K562 (cell line): Measurements from ENCODE around the gene METRN. TPM values are rescaled to one million over a fixed set of nuclear protein-coding genes. Genes with fewer than 3 reads are reported as not detected.

Experiments
- ATAC-seq: fragments of 200-7000 bp; cut with Tn5 transposase; 3 replicates; pipeline ENCODE4 v1.9.1; 2020; ENCODE audit warnings: moderate library complexity
- BruUV-seq: library from RNA; stranded (reverse); fragments of 400-500 nt; replicated peaks from 2 replicates; lab custom pipeline; 2021; lab: Mats Ljungman, UMichigan
- CTCF ChIA-PET: fragments of 300-600 bp; formaldehyde crosslinking; extraction: SDS; loops from one replicate; lab custom pipeline; 2021; ENCODE audit warnings: low intra/inter-chr PET ratio; lab: Yijun Ruan, JAX
- POLR2A ChIA-PET: fragments of 300-600, 350-650 bp; sonication (Branson Sonifier 250); formaldehyde crosslinking; extraction: SDS; loops from one replicate; lab custom pipeline; 2021; ENCODE audit warnings: antibody characterized with exemption, inconsistent platforms; lab: Yijun Ruan, JAX
- DNase-seq, 4 experiments: peaks; one replicate each; pipeline versions ENCODE4 v3.0.0 to v3.0.0-alpha.2; 2011 to 2018; ENCODE audit warnings: low spot score in 3 of 4, mixed read lengths in 3 of 4; ENCODE audit errors: extremely low read depth in 1 of 4
- FAIRE-seq: peaks from 2 replicates; lab custom pipeline; 2011; peaks lifted over from hg19 to GRCh38; lab: Jason Lieb, UNC
- H2AFZ ChIP-seq: 2 replicates; pipeline ENCODE4 v1.6.0; 2011; ENCODE audit warnings: low read depth, low read length, control low read depth, inconsistent platforms
- H3K27ac ChIP-seq: fragments of 200-600 bp; 3 replicates; pipeline ENCODE4 v1.8.0; 2011; ENCODE audit warnings: low read depth, mild to moderate bottlenecking, control low read depth, inconsistent platforms, low read length, moderate library complexity, mixed read lengths; ENCODE audit errors: extremely low read depth
- H3K27me3 ChIP-seq, 2 experiments: fragments of 300-600 bp in 1 of 2; 2 replicates in 1 of 2; 3 replicates in 1 of 2; pipeline versions ENCODE4 v1.6.0 to v1.8.0; 2011; ENCODE audit warnings: inconsistent platforms in 2 of 2, low read length in 2 of 2, mild to moderate bottlenecking in 1 of 2, mixed read lengths in 1 of 2, moderate library complexity in 1 of 2; ENCODE audit not compliant: control insufficient read depth in 2 of 2, insufficient read depth in 2 of 2
- H3K36me3 ChIP-seq: fragments of 300-600 bp; 3 replicates; pipeline ENCODE4 v1.8.0; 2011; ENCODE audit warnings: mild to moderate bottlenecking, low read length, inconsistent platforms; ENCODE audit not compliant: control insufficient read depth, insufficient read depth
- H3K4me1 ChIP-seq, 2 experiments: fragments of 200-600 bp in 1 of 2; replicated peaks in 1 of 2; 2 replicates in 1 of 2; 3 replicates in 1 of 2; pipeline versions ENCODE4 v1.5.1 to v1.8.0; 2011; ENCODE audit warnings: inconsistent platforms in 2 of 2, low read length in 2 of 2, mild to moderate bottlenecking in 1 of 2, mixed read lengths in 1 of 2, moderate library complexity in 1 of 2; ENCODE audit not compliant: control insufficient read depth in 2 of 2, insufficient read depth in 2 of 2
- H3K4me2 ChIP-seq: 2 replicates; pipeline ENCODE4 v1.6.1; 2011; ENCODE audit warnings: low read length, control low read depth, inconsistent platforms, mixed read lengths; ENCODE audit not compliant: insufficient read depth
- H3K4me3 ChIP-seq: fragments of 200-600 bp; sonication (generic), shearing (Covaris generic); 2 replicates; pipeline ENCODE4 v1.5.1; 2016; ENCODE audit warnings: control low read depth, inconsistent platforms
- H3K79me2 ChIP-seq: fragments of 200-600 bp; 3 replicates; pipeline ENCODE4 v1.8.0; 2011; ENCODE audit warnings: low read length, inconsistent platforms; ENCODE audit not compliant: control insufficient read depth, insufficient read depth
- H3K9ac ChIP-seq, 2 experiments: 2 replicates each; pipeline versions ENCODE4 v1.6.0 to v1.6.1; 2011; ENCODE audit warnings: low read depth in 2 of 2, low read length in 2 of 2, control low read depth in 1 of 2, inconsistent platforms in 1 of 2, mild to moderate bottlenecking in 1 of 2, mixed read lengths in 1 of 2; ENCODE audit not compliant: insufficient read depth in 1 of 2
- H3K9me1 ChIP-seq: one replicate; pipeline ENCODE4 v1.6.0; 2011; ENCODE audit warnings: inconsistent platforms, mild to moderate bottlenecking, low read length, moderate library complexity; ENCODE audit not compliant: control insufficient read depth, insufficient read depth
- H3K9me3 ChIP-seq: replicated peaks from 2 replicates; pipeline ENCODE4 v1.5.1; 2011; ENCODE audit warnings: low read depth, low read length, inconsistent platforms; ENCODE audit not compliant: control insufficient read depth, insufficient read depth
- H4K20me1 ChIP-seq: replicated peaks from 2 replicates; pipeline ENCODE4 v1.6.1; 2011; ENCODE audit warnings: low read length, inconsistent platforms, mixed read lengths; ENCODE audit not compliant: control insufficient read depth, insufficient read depth
- BRD4 ChIP-seq: fragments of 200-600 bp; sonication (generic); IDR thresholded peaks from 2 replicates; pipeline ENCODE4 v1.6.1; 2017; ENCODE audit warnings: inconsistent platforms
- CSDE1 ChIP-seq, 2 experiments: fragments of 450-650 bp; IDR thresholded peaks; 2 replicates each; pipeline ENCODE4 v1.6.1; 2016; ENCODE audit warnings: mild to moderate bottlenecking in 1 of 2
- CTBP1 ChIP-seq: fragments of 450-650 bp; IDR thresholded peaks from 2 replicates; pipeline ENCODE4 v1.6.1; 2016; ENCODE audit warnings: borderline replicate concordance
- E2F4 ChIP-seq: sonication (generic); formaldehyde crosslinking; IDR thresholded peaks from 2 replicates; pipeline ENCODE4 v1.8.0; 2022; ENCODE audit warnings: mild to moderate bottlenecking, low read depth, missing genetic modification reagents
- RBFOX2 ChIP-seq: fragments of 200-400 bp; formaldehyde crosslinking; IDR thresholded peaks from 2 replicates; pipeline ENCODE4 v1.6.1; 2017; ENCODE audit warnings: low read depth, mild to moderate bottlenecking, low read length, moderate library complexity
- SPI1 ChIP-seq: IDR thresholded peaks from 2 replicates; pipeline ENCODE4 v1.6.1; 2011; ENCODE audit warnings: low read depth, low read length, control low read depth, borderline replicate concordance
- YY1 ChIP-seq, 3 experiments: IDR thresholded peaks; 2 replicates each; pipeline ENCODE4 v1.6.1; 2011; ENCODE audit warnings: low read length in 2 of 3, mild to moderate bottlenecking in 2 of 3, moderate library complexity in 2 of 3, borderline replicate concordance in 1 of 3, control low read depth in 1 of 3, low read depth in 1 of 3; ENCODE audit not compliant: insufficient read depth in 3 of 3, insufficient replicate concordance in 2 of 3, control insufficient read depth in 1 of 3, insufficient read length in 1 of 3; ENCODE audit errors: extremely low read depth in 1 of 3
- ZBTB1 ChIP-seq: sonication (generic); formaldehyde crosslinking; IDR thresholded peaks from 2 replicates; pipeline ENCODE4 v1.8.1; 2023; ENCODE audit warnings: missing genetic modification reagents, low read depth, mild to moderate bottlenecking, borderline replicate concordance
- ZNF717 ChIP-seq: fragments of 250-450 bp; sonication (Bioruptor Pico); IDR thresholded peaks from 2 replicates; pipeline ENCODE4 v1.5.0; 2021
- WGBS: fragments of 100-300 bp; shearing (Covaris generic); methylation state at CpG from one replicate; pipeline ENCODE4 v1.1.6; 2016; ENCODE audit warnings: low coverage, mixed read lengths; ENCODE audit not compliant: insufficient coverage; ENCODE audit errors: missing lambda C conversion rate; 5-methylcytosine and 5-hydroxymethylcytosine counted together
- in situ Hi-C: fragments of 300-500 bp; cut with MboI; formaldehyde crosslinking; loops from 4 replicates; pipeline ENCODE4 v1.15.0; 2018; ENCODE audit warnings: inconsistent platforms, mixed read lengths
- intact Hi-C: fragments of 100-400 bp; cut with micrococcal nuclease; formaldehyde crosslinking; loops from 2 replicates; pipeline ENCODE4 v1.14.2; 2022
- polyA plus RNA-seq, 8 experiments: library from polyadenylated mRNA; depleted of rRNA in 4 of 8; stranded (reverse) in 5 of 8; unstranded in 3 of 8; fragments of >200 nt; fragmentation: Nextera tagmentation in 2 of 8; fragmentation: Illumina TruSeq in 1 of 8; extraction: Ambion mirVana in 2 of 8; extraction: Trizol in 1 of 8; gene quantifications; 2 replicates each; pipeline versions ENCODE4 v1.2.1 to v1.2.3, GENCODE V29; 2011 to 2014; ENCODE audit warnings: inconsistent platforms in 1 of 8, missing spikeins in 1 of 8
- total RNA-seq, 7 experiments: library from RNA; depleted of rRNA in 6 of 7; stranded (reverse); fragments of >200 nt in 6 of 7; fragmentation: Illumina TruSeq in 2 of 7; extraction: Trizol in 2 of 7; gene quantifications; 2 replicates each; pipeline versions ENCODE4 v1.2.1 to v1.2.3, GENCODE V29; 2011 to 2021; ENCODE audit warnings: low replicate concordance in 1 of 7

The METRN gene
- total and polyA plus RNA-seq, 9 of the 15 experiments (the other 6 are each of a cell fraction or from before 2014, with no cell fraction given), result 0.20 to 89.8 (median 15.4) TPM

GRCh38 chr16:714079-714478, 839 bp upstream of the METRN start:
- Histone ChIP-seq H3K4me1 (peaks cover 8 to 81% of the 10 kb centered on the region in 2 experiments; a peak in 4 of 5 replicates), H3K4me2 (no peak overlapping the region), H4K20me1 (peaks cover 9% of the 10 kb centered on the region; the same call in 1 of the 2 replicates), H2AFZ (peak overlapping the region; percentile 68), H3K9me3 (no peaks in the 10 kb centered on the region), H3K27ac (no peak overlapping the region), H3K9ac (no peak overlapping the region), H3K79me2 (peaks cover 14% of the 10 kb centered on the region), H3K36me3 (peaks cover 19% of the 10 kb centered on the region; the same call in 2 of the 3 replicates), H3K27me3 (no peaks in the 10 kb centered on the region), H3K4me3 (no peak overlapping the region), H3K9me1 (peaks cover 1% of the 10 kb centered on the region)
- DNase-seq (no peak), ATAC-seq (no peak), FAIRE-seq (no peak)
- intact Hi-C loops (loop anchor here (2.0 to 5.0 kb wide), 2 partner anchors 15 to 93 kb away; no protein-coding TSS in a partner anchor), in situ Hi-C loops (loop anchor here (5.0 to 10.0 kb wide), 2 partner anchors 73 to 341 kb away; partner anchors contain the start of genes CHTF18 and RPUSD1)
- TF ChIP-seq BRD4, result no peak
- 0 out of 2 replicates have a peak, but pooled peaks have one; percentile 13 for TF ChIP-seq SPI1
- no TSS peak for BruUV-seq
- POLR2A ChIA-PET, result no interaction called here
- CTCF ChIA-PET, result no interaction called here
- WGBS, result 83% methylated on average over 9 of the region's 11 CpGs

- peak; percentile 35 for FAIRE-seq
- Histone ChIP-seq H3K9me1 (peaks cover 3% of the 10 kb centered on the region), H3K27ac (peak overlapping the region; percentile 35; the same call in 2 of the 3 replicates), H3K79me2 (peaks cover 28% of the 10 kb centered on the region), H3K36me3 (peaks cover 19% of the 10 kb centered on the region; the same call in 2 of the 3 replicates), H3K9ac (peak overlapping the region; percentile 42 to 92; a peak in 3 of 4 replicates), H3K4me1 (peaks cover 12 to 85% of the 10 kb centered on the region in 2 experiments; a peak in 4 of 5 replicates), H2AFZ (peak overlapping the region; percentile 75), H3K9me3 (no peaks in the 10 kb centered on the region), H3K27me3 (no peaks in the 10 kb centered on the region), H3K4me3 (peak overlapping the region; percentile 68), H3K4me2 (peak overlapping the region; percentile 77), H4K20me1 (no peaks in the 10 kb centered on the region; the same call in 1 of the 2 replicates)
- ChIA-PET POLR2A (interaction anchor here (0.6 to 1.7 kb wide), 12 partner anchors 9 to 346 kb away, joined by 3 to 5 read pairs (median 4); partner anchors contain the start of genes CCDC78, CHTF18, RPUSD1 and WDR24), CTCF (interaction anchor here (0.9 to 1.3 kb wide), 2 partner anchors 25 to 70 kb away, joined by 3 to 9 read pairs; partner anchors contain the start of gene CIAO3)
- no TSS peak for BruUV-seq
- WGBS, result under 1% methylated on average over 33 of the region's 74 CpGs
- peak; percentile 58 to 70 (median 64) for DNase-seq
- ATAC-seq, result peak; percentile 48
- intact Hi-C loops, result loop anchor here (2.0 kb wide), 1 partner anchor 13 kb away; no protein-coding TSS in a partner anchor
- in situ Hi-C loops, result loop anchor here (10.0 kb wide), 1 partner anchor 339 kb away; no protein-coding TSS in a partner anchor
- TF ChIP-seq CTBP1 (peak; percentile 96), YY1 (IDR thresholded peaks at IDR 0.05; ENCODE audit: borderline replicate concordance in 1 of 3, control insufficient read depth in 1 of 3, extremely low read depth in 1 of 3, insufficient read depth in 3 of 3, insufficient read length in 1 of 3, insufficient replicate concordance in 2 of 3, low read depth in 1 of 3, low read length in 2 of 3) (peak in 1 of 3 experiments; percentile 34), CSDE1 (IDR thresholded peaks at IDR 0.05) (no peak), RBFOX2 (0 out of 2 replicates have a peak, but pooled peaks have one; percentile 11), E2F4 (CRISPR knock-in tag) (no peak), ZBTB1 (CRISPR knock-in tag) (no peak), ZNF717 (CRISPR knock-in tag) (no peak)
Observed at GRCh38 chr16:715477-716199, 720 bp downstream of the METRN start.
